ENCODE measurements around the gene PNMA8A.

DNA sequence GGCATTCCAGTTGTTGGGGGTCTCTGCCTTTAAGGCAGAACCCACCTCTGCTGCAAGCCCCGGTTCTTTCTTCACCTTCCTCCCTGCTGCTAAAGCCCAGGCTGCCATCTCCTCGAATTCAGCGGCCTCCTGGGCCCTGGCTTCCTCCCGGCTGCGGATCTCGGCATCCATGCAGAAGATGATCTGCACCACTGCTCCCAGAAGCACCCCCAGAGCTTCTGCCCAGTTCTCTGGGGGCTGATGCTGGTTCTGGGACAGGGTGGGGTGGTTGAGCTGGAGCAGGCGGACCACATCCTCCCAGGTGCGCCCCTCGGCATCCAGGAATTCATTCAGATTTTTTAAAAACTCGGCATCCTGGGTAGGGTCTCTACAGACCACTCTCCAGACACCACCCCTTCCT, 987 bp downstream of the PNMA8A start:
- TF ChIP-seq CTCF (IDR thresholded peaks at IDR 0.05; ENCODE audit: low read length) = no peak
- no peak for TF ChIP-seq EZH2 (optimal IDR thresholded peaks at IDR 0.05; ENCODE audit: low read depth, low read length)
- no peak for TF ChIP-seq EZH2phosphoT487 (IDR thresholded peaks at IDR 0.05; ENCODE audit: low read length)

All from MM.1S (cell line).